Fibroblast of gingiva (primary cell): ENCODE measurements around the gene MORC2.
A peak's percentile ranks its signal among the peaks of the same experiment; 100 is the strongest.

Experiments
- DNase-seq: peaks from one replicate; pipeline ENCODE4 v3.0.0-alpha.2; 2011; ENCODE audit warnings: low read depth

Gene MORC2

DNA sequence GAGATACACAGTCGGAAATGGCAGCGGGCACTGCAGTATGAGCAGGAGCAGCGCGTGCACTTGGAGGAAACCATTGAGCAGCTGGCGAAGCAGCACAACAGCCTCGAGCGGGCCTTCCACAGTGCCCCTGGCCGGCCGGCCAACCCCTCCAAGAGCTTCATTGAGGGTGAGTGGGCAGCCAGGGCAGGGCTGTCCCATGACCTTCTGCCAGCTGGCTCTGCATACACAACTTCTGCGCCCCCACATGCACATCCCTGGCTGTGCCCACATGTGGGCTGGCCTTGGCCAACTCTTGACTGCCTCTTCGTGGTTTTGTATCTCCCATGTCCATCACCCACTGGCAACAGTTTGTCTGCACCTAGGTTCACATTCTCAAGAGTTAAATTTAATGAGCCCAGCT is 81.1 kb downstream of the MORC2 start:
- no peak for DNase-seq

DNA sequence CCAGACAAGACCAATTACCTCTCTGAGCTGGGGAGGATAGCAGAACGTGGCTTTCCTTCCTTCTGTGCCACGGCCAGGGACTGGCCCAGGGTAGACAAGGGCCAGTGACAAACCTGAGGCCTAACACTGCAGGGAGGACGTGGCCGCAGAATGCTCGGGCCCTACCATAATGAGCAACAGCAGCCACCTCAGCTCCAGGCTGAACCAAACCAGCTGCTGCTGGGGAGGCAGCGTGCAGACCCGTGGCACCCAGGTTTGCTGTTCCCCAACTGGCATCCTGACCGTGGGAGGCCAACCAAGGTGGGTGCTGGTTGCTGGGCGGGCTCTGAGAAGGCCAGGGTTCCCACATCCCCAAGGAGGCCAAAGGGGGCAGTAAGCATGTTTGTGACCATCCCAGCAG is 83.0 kb downstream of the MORC2 start:
- no peak for DNase-seq

GRCh38 chr22:30885001-30885366 is 83.6 kb downstream of the MORC2 start:
- DNase-seq, result no peak

GRCh38 chr22:30884211-30885000 is 84.2 kb downstream of the MORC2 start:
- no peak for DNase-seq

DNA sequence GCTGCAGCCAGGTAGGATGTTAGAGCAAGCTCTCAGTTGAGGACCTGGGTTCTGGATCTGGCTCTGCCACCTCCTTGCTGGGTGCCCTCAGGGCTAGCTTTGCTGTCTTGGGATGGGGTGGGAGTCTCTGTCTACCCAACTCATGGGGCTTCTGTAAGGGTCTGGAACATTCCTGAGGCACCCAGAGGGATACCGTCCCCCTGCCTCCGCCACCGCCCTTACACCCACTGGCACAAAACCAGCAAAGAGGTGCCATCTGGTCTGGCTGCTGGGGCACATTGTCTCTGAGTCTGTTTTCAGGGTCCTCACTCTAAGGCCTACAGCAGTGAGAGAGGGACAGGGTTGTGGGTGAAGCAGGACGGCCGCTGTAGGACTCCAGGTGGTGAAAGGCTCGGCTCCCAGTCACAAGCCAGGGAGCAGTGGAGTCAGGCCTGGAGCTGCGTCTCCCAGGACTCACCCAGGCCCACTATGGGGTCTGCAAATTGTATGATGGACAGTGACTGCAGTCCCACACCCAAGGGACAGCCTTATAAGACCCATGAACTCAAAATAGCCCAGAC is 84.9 kb downstream of the MORC2 start:
- DNase-seq, result no peak

DNA sequence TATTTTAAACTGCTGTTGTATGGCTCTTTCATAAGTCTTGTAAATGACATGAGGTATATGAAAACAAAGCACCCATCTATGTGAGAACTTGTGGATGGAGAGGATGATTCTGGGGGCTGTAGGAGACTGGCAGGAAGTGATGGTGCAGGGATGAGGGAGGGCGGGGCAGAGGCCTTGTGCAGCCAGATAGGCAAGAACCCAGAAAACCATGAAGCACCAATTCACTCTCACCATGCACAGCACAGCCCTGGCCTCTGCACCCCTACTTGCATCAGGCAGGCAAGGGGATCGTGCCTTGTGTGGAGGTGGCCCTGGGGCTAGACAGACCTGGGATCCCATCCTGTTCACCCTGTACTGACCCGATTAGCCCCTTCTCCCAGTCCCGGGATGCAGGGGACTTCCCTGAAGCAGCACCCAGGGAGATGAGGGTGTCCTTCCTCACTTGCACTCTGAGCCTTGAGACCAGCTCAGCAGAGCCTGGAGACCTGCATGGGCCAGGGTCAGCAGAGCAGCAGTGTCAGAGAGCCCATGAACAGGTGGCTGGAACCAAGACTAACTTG is 85.5 kb downstream of the MORC2 start:
- no peak for DNase-seq

DNA sequence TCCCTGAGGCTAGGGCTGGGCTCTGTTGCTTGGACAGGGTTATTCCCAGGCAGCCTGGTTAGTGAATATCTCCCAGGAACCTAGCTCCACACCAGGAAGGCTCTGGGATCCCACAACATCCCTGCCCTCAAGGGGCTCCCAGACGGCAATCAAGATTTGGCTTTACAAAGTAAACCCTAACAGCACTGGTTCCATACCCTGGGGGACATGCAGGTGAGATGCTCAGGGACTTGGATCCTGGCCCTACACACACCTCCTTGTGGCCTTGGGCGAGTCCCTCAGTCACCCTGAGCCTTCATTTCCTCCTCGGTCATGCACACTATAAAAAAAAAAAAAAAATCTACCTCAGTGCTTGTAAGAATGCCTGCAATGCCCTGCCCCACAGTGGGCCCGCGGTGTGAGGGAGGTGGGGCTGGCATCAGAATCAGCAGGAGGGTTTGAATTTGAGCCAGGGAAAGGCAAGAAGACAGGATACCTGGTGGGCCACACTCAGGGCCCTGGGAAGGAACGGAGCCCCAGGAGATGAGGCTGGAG is 86.3 kb downstream of the MORC2 start:
- no peak for DNase-seq

GRCh38 chr22:30881361-30882183 is 87.0 kb downstream of the MORC2 start:
- DNase-seq, result no peak

DNA sequence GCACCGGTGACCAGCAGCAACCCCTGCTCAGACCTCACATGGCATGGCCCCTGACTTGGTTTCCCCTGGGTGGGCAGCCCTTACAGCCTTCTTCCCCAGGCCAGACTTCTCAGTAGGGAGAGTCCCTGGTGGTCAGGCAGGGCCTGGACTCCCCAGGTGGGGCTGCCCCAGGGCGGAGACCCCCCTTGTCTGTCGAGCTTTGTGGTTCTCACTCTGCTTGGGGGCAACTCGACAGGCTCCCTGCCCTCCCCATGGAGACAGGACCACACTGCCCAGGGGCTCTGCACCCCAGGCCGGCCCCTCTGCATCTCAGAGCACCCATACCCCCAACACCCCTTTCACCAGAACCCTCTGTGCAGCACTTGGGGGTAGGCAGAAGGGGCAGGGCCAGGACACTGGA is 87.7 kb downstream of the MORC2 start:
- DNase-seq, result no peak

- no peak for DNase-seq
Measured at GRCh38 chr22:30880181-30880601, 88.4 kb downstream of the MORC2 start.

GRCh38 chr22:30879415-30879797 is 89.2 kb downstream of the MORC2 start:
- no peak for DNase-seq

GRCh38 chr22:30878516-30879414 is 89.8 kb downstream of the MORC2 start:
- no peak for DNase-seq

- DNase-seq, result no peak
Measured at GRCh38 chr22:30877662-30878515, 90.7 kb downstream of the MORC2 start.

- DNase-seq, result no peak
Measured at GRCh38 chr22:30876915-30877553, 91.5 kb downstream of the MORC2 start.

- no peak for DNase-seq
Measured at GRCh38 chr22:30876221-30876751, 92.3 kb downstream of the MORC2 start.

GRCh38 chr22:30875481-30876215 is 92.9 kb downstream of the MORC2 start:
- peak; percentile 22 for DNase-seq
